Measurements from ENCODE around the gene CDH12. TPM values are rescaled to one million over a fixed set of nuclear protein-coding genes. Genes with fewer than 3 reads are reported as not detected.
"Not testable (repeated sequence)": the region's sequence is repeated elsewhere in the genome, so short reads cannot be mapped to it uniquely, and the experiment has no call there.

Gene CDH12
- total and polyA plus RNA-seq, 7 donors = 0.04 TPM; not detected in 6

DNA sequence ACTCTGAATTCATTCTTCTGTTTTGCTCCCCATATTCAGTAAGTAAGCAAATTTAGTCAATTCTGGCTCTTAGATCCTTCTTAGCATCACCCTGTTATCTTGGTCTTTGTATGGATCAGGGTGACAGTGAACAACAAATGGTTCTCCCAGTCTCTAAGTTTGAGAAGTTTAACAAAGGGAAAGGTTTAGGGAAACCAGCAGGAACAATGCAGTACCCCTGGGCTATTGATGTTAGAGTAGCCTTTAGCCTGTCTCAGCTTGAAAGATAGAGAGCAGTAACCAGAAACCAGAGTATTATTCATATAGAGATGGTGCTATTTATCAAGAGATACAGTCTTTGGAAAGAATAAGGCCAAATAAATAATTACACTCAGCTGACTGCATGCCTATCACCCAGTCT is 241.8 kb downstream of the CDH12 start:
- Histone ChIP-seq H3K4me3 (no peak overlapping the region), H3K36me3 (no peaks in the 10 kb centered on the region), H3K27me3 (no peaks in the 10 kb centered on the region), H3K27ac (no peak overlapping the region), H3K4me1 (no peaks in the 10 kb centered on the region), H3K9me3 (no peaks in the 10 kb centered on the region)
- TF ChIP-seq POLR2A (IDR thresholded peaks at IDR 0.05) (no peak), POLR2AphosphoS5 (IDR thresholded peaks at IDR 0.05) (no peak), EP300 (IDR thresholded peaks at IDR 0.05) (no peak)
- TF ChIP-seq, protein P1, sequence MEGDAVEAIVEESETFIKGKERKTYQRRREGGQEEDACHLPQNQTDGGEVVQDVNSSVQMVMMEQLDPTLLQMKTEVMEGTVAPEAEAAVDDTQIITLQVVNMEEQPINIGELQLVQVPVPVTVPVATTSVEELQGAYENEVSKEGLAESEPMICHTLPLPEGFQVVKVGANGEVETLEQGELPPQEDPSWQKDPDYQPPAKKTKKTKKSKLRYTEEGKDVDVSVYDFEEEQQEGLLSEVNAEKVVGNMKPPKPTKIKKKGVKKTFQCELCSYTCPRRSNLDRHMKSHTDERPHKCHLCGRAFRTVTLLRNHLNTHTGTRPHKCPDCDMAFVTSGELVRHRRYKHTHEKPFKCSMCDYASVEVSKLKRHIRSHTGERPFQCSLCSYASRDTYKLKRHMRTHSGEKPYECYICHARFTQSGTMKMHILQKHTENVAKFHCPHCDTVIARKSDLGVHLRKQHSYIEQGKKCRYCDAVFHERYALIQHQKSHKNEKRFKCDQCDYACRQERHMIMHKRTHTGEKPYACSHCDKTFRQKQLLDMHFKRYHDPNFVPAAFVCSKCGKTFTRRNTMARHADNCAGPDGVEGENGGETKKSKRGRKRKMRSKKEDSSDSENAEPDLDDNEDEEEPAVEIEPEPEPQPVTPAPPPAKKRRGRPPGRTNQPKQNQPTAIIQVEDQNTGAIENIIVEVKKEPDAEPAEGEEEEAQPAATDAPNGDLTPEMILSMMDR (IDR thresholded peaks at IDR 0.05) = no peak
- no peak for DNase-seq
- intact Hi-C loops (cut with DNase I) = no loop called here

DNA sequence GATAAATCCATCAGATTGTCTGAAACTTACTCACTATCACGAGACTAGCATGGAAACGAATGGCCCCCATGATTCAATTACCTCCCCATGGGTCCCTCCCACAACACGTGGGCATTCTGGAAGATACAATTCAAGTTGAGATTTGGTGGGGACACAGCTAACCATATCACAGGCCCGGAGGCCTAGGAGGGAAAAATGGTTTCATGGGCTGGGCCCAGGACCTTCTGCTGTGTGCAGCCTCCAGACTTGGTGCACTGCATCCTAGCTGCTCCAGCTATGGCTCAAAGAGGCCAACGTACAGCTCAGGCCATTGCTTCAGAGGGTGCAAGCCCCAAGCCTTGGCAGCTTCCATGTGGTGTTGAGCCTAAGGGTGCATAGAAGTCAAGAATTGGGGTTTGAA is 245.6 kb downstream of the CDH12 start:
- H3K27me3 ChIP-seq; H3K36me3 ChIP-seq; H3K27ac ChIP-seq; H3K9me3 ChIP-seq; intact Hi-C loops (cut with DNase I); H3K4me1 ChIP-seq; H3K4me3 ChIP-seq; DNase-seq: not testable (repeated sequence)
- 57 to 73% methylated on average over 5 of the region's 5 CpGs for WGBS, 2 donors

DNA sequence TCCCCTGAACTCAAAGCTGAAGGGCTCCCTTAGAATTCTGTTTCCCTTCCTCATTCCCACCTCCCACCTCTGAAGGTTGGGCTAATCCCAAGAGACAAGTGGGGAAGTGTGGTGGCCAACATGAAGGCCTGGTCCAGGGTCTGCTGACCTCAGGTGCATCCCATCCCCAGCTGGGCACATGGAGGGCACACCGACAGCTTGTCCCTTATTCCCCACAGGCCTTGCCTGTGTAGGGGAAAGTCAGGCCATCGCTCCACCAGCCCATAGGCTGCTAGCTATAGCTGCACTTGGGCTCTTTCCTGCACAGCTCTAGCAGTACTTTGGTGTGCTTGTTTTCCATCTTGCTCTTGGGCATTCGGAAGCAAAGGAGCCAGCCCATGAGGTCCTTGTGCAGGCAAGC is 247.7 kb downstream of the CDH12 start:
- DNase-seq = no peak
- intact Hi-C loops (cut with DNase I) = no loop called here
- TF ChIP-seq POLR2A (IDR thresholded peaks at IDR 0.05) (no peak), POLR2AphosphoS5 (IDR thresholded peaks at IDR 0.05) (no peak), EP300 (IDR thresholded peaks at IDR 0.05) (no peak)
- TF ChIP-seq, protein P1 (IDR thresholded peaks at IDR 0.05) = no peak
- H3K36me3 ChIP-seq = no peaks in the 10 kb centered on the region
- no peaks in the 10 kb centered on the region for H3K9me3 ChIP-seq
- no peaks in the 10 kb centered on the region for H3K27me3 ChIP-seq
- no peak overlapping the region for H3K4me3 ChIP-seq
- H3K4me1 ChIP-seq = no peaks in the 10 kb centered on the region
- no peak overlapping the region for H3K27ac ChIP-seq
- 83 to 89% methylated on average over 3 of the region's 3 CpGs for WGBS, 2 donors

DNA sequence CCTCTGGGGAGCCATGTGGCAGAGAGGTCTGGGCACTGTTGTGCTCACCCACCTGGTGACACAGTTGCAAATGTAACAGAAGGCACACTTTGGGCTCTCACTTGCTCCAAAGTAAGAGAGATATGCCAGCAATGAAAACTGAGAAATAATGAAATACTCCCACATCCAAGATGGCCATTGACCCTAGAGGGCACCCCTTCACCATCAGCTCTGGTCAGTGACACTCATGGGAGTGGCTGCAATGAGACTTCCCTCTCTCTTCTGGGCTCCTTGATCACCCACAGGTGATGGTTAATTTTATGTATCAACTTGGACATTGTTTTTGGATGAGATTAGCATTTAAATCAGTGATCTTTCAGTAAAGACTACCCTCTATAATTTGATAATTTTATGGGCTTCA is 248.4 kb downstream of the CDH12 start:
- H3K4me1 ChIP-seq = no peaks in the 10 kb centered on the region

DNA sequence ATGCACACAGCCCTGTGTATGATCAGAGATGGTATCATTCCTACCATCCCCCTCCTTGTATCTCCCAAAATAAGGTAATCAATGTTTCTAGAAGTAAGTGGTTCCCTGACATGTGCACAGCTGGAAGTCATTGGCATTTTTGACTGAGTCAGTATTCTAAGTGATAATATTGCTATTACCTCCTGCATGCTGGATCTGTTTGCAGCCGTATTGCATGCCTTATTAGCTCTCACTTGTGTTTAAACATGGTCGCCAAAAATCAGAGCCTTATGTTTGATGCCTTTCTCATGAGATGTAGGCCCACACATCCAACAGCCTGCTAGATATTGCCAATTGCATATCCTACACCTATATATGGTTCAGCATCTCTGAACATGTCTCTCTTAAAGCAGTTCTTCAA is 254.3 kb downstream of the CDH12 start:
- Histone ChIP-seq H3K9me3 (no peaks in the 10 kb centered on the region), H3K27ac (no peak overlapping the region), H3K4me3 (no peak overlapping the region), H3K27me3 (no peaks in the 10 kb centered on the region), H3K4me1 (no peaks in the 10 kb centered on the region), H3K36me3 (no peaks in the 10 kb centered on the region)
- TF ChIP-seq EP300 (IDR thresholded peaks at IDR 0.05) (no peak), POLR2A (IDR thresholded peaks at IDR 0.05) (no peak), POLR2AphosphoS5 (IDR thresholded peaks at IDR 0.05) (no peak)
- TF ChIP-seq, protein P1 (IDR thresholded peaks at IDR 0.05) = no peak
- no peak for DNase-seq
- intact Hi-C loops (cut with DNase I) = no loop called here
- WGBS, 2 donors = 75 to 88% methylated on average over 2 of the region's 2 CpGs

More for the DNA sequence above, 248.4 kb downstream of the CDH12 start:
- no peaks in the 10 kb centered on the region for H3K9me3 ChIP-seq
- no peak overlapping the region for H3K27ac ChIP-seq
- intact Hi-C loops (cut with DNase I) = no loop called here
- no peaks in the 10 kb centered on the region for H3K27me3 ChIP-seq
- H3K4me3 ChIP-seq = no peak overlapping the region
- H3K36me3 ChIP-seq = no peaks in the 10 kb centered on the region
- DNase-seq = no peak
- TF ChIP-seq EP300 (IDR thresholded peaks at IDR 0.05) = no peak

DNA sequence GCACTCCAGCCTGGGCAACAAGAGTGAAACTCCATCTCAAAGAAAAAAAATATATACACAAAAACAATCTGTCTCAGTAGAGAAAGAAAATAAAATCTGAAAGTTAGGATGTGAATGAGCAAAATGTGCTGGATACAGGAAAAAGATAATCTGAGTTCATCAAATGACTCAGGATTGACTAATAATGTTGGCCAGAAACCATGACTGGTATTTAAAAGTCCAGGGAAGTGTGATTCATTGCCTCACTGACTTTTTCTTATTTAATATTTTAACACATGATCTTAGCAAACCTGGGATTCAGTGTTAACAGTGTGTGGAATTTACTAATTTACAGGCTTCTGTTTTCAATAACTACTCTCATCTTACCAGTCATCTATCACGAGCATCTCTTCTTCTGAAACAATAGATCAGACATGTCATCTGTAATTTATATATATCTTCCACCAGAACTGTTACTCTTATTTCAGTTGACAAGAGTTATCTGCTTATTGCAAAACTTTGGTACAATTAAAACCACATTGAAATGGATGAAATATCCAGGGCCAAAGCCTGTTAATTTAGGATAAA is 256.7 kb downstream of the CDH12 start:
- intact Hi-C loops (cut with DNase I) = no loop called here
- no peak for DNase-seq
- TF ChIP-seq EP300 (IDR thresholded peaks at IDR 0.05) = no peak
- no peak for TF ChIP-seq POLR2AphosphoS5 (IDR thresholded peaks at IDR 0.05)
- TF ChIP-seq, protein P1 (IDR thresholded peaks at IDR 0.05) = no peak
- TF ChIP-seq POLR2A (IDR thresholded peaks at IDR 0.05) = no peak
- 65 to 82% methylated on average over 1 of the region's 1 CpG for WGBS, 2 donors
- Histone ChIP-seq H3K9me3 (no peaks in the 10 kb centered on the region), H3K4me1 (no peaks in the 10 kb centered on the region), H3K27ac (no peak overlapping the region), H3K4me3 (no peak overlapping the region), H3K36me3 (no peaks in the 10 kb centered on the region), H3K27me3 (no peaks in the 10 kb centered on the region)
